Activated CD8-positive, alpha-beta memory T cell treated with anti-CD3 and anti-CD28 coated beads, Interleukin-2, amount 50 U/mL, for 1 hour (primary cell): Measurements from ENCODE around the gene CALHM6.

Experiments
- DNase-seq: peaks from one replicate; pipeline ENCODE4 v3.0.0-alpha.2; 2020; ENCODE audit errors: extremely low read depth

The CALHM6 gene

DNA sequence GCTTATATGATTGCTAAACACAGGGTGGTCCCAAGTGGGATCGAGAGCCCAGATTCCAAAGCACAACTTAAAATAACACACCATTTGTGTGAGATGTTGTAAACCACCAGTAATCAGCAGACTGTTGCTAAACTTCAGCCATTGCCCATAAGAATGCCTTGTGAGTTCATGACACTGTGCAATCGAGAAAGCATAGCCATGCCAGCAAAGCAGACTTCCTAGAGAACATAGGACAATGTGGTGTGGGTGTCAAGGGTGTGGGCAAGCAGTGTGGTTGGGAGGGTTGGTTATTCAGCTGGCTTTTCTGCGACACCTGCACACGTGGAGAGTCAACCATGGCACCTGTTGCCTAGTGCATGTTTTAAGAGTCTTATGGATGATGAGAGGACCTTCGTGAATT lies 16.1 kb upstream of the CALHM6 start:
- no peak for DNase-seq

GRCh38 chr6:116446399-116446798 lies 14.8 kb upstream of the CALHM6 start:
- DNase-seq, result no peak

DNA sequence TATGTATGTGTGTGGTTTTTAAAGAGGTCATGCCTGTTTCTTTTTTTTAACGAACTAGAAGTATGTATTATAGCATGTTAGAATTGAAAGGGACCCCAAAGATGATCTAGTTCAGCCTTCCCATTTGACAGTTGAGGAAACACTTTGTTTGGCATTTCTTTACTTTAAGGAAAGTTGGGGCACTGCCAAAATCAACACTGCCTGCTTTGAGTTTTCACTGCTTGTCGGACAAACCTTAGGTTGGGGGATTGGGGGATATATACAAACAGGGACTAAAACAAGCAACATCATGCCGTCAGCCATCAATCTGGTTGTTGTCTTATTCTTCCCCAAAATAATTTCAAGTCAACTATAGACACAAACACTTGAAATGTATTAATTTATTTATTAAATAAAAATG lies 14.1 kb upstream of the CALHM6 start:
- no peak for DNase-seq

DNA sequence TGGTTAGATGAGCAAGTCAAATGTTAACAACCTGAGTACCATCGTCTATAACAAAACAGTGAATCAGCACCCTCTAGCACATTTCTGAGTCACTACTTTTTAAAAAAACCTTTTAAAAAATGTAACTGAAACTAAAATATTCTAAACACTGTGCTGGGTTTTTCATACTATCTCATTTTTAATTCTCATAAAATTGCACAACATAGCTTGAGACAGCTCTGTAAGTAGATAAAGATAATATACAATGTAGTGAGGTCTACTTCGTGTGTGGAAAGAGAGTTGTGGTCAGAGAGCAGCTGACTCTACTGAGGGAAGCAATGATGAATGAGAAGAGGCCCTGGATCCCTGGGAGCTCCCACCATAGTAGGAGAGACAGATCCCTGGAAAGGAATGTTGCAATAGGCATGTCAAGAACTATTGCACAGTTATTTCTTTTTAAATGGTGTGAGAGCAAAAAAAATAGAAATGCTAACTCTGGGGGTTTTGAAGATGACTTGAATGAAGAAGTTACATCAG lies 13.6 kb upstream of the CALHM6 start:
- no peak for DNase-seq

- DNase-seq, result no peak
Observed at GRCh38 chr6:116449565-116449964, 11.6 kb upstream of the CALHM6 start.

DNA sequence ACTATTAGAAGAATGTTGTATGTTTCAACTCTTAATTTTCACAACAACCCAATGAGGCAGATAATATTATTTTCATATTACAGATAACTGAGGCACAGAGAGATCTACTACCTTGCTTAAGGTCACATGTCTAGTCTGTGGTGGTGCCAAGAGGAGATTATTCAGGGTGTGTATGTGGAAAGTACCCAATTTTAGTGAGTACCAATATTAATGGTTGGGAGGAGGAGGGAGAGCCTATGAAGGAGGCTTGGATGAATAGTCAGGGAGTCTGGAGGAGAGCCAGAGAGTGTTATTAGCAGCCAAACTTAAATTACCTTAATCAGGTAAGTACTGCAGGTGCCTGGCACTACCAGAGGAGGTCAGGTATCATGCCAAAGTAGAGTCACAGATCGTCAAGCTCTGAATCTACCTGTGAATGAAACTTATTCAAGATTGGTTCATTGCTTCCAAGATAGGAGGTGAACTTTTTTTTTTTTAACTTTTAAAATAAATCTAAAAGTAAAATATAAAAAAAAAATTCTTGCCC lies 10.9 kb upstream of the CALHM6 start:
- no peak for DNase-seq

GRCh38 chr6:116450769-116451740 lies 10.1 kb upstream of the CALHM6 start:
- no peak for DNase-seq

DNA sequence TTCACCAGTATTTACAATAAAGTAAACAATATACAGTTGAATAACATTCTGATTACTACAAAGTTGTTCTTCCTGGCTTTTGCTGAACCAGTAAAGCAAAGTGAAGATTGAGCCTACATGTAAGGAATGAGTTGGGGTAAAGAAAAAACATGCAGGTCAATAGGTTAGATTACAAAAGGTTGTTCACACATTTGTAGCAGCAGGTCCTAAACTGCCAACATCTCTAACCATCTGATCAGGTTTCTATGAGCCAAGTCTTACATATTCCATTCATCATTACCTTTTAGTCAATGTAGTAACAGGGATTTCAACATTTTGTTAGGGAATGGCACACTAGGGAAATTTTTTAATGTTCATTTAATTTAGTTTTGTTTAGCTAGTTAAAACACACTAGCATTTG lies 9.3 kb upstream of the CALHM6 start:
- DNase-seq, result no peak

DNA sequence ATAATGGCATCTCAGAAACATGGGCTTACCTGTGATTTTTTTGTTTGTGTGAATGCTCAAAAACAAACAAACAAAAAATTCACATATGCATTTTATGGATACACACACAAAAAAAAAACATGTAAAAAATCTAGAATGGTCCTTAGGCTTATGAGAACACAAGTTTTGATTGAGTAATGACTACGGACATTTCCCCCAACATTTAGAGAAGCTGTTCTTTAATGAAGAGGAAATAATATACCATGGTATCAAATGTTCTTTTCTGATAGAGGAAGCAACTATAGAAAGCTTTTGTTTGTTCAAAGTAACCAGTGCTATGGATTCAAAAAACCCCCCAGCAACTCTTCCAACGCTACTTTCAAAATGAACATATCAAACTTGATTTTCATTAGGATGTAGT lies 8.6 kb upstream of the CALHM6 start:
- DNase-seq, result no peak

DNA sequence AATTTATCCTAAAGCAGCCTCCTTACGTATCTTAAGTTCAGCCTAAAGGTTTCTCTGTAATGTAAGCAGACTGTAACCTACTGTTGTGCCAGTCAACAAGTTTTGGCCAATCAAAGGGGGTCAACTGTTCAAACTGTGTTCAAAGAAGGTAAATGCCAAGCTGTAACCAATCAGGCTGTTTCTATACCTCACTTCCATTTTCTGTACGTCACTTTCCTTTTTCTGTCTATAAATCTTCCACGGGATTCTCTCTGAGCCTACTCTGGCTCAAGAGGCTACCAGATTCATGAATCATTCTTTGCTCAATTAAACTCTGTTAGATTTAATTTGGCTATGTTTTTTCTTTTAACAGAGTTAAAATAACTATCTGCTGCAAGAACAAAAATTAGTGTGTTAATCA lies 5.1 kb upstream of the CALHM6 start:
- no peak for DNase-seq

GRCh38 chr6:116456927-116457326 lies 4.2 kb upstream of the CALHM6 start:
- DNase-seq, result no peak

DNA sequence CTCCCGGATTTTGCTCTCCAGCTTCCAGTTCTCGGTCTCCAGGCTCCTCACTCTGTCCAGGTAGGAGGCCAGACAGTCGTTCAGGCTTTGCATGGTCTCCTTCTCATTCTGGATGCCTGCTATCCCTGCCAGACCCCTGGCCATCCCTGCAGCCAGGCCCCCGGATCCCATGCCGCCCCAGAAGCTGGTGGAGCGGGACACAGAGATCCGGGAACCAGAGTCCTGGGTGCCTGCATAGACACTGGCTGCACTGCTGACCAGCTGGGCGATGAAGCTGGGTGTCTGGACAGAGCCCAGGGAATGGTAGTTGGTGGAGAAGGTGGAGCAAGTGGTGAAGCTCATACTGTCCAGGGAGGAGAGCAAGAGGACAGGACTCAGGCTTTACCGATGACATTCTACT lies 2.9 kb upstream of the CALHM6 start:
- DNase-seq, result no peak

- DNase-seq, result no peak
Observed at GRCh38 chr6:116459927-116460326, 1.2 kb upstream of the CALHM6 start.

DNA sequence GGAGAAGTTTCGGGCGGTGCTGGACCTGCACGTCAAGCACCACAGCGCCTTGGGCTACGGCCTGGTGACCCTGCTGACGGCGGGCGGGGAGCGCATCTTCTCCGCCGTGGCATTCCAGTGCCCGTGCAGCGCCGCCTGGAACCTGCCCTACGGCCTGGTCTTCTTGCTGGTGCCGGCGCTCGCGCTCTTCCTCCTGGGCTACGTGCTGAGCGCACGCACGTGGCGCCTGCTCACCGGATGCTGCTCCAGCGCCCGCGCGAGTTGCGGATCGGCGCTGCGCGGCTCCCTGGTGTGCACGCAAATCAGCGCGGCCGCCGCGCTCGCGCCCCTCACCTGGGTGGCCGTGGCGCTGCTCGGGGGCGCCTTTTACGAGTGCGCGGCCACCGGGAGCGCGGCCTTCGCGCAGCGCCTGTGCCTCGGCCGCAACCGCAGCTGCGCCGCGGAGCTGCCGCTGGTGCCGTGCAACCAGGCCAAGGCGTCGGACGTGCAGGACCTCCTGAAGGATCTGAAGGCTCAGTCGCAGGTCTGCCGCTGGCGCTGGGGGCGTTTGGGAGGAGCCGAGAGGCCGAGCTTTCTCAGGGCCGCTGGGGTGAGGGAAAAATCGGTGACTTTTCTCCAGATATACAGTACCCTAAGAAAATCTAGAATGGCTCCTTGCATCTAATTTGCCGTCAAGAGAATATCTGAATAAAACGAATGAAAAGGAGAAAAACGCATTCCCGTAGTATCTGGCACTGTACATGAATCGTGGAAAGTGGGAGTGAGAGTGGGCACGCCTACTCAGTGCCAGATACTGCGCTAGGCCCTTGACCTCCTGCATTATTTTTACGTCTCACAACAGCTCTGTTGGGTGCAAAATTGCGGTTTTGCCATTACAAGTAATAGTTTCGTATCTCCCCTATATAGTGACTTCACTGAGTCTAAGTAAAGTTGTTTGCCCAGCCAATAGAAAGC lies 1.0 kb downstream of the CALHM6 start:
- no peak for DNase-seq

DNA sequence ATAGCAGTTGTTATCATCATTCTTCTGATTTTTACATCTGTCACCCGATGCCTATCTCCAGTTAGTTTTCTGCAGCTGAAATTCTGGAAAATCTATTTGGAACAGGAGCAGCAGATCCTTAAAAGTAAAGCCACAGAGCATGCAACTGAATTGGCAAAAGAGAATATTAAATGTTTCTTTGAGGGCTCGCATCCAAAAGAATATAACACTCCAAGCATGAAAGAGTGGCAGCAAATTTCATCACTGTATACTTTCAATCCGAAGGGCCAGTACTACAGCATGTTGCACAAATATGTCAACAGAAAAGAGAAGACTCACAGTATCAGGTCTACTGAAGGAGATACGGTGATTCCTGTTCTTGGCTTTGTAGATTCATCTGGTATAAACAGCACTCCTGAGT lies 2.1 kb downstream of the CALHM6 start:
- no peak for DNase-seq

DNA sequence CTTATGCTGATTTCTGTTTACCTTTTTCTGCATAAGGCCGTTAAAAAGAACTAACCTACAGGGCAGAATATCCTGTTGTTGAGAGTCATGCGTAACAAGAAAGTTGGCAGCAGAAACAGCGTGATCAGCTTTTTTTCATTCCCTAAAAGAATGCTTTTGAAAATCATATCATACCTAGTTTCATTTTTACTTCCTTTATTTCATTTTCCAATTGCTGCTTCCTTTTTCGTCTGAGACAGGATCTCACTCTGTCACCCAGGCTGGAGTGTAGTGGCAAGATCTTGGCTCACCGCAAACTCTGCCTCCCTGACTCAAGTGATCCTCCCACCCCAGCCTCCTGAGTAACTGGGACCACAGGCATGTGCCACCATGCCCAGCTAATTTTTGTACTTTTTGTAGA lies 4.1 kb downstream of the CALHM6 start:
- no peak for DNase-seq

GRCh38 chr6:116467096-116467495 lies 5.9 kb downstream of the CALHM6 start:
- DNase-seq, result no peak

DNA sequence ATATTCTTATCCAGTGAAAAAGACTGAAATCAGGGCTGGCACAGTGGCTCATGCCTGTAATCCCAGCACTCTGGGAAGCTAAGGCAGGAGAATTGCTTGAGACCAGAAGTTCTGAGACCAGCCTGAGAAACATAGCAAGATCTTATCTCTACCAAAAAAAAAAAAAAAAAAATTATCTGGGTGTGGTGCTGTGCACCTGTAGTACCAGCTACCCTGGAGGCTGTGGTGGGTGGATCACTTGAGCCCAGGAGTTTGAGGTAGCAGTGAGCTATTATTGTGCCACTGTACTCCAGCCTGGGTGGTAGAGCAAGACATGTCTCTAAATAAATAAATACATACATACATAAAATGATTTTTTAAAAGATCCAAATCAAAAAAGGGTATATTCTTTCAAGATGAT lies 6.3 kb downstream of the CALHM6 start:
- DNase-seq, result no peak

DNA sequence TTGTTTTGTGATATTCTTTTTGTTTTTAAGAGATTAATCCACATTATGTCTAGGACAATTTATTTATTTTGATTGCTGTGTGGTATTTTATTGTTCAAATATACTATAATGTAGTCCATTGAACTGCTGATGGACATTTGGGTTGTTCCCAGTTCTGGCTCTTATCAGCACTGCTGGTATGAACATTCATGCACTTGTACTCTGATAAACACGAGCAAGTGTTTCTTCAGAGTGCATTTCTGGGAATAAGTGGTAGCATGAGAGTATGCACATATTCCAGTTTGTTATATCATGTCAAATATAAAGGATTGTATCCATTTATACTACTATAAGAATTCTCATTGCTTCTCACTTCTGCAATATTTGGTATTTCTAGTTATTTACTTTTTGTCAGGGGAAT lies 7.1 kb downstream of the CALHM6 start:
- no peak for DNase-seq

- no peak for DNase-seq
Observed at GRCh38 chr6:116471531-116471930, 10.4 kb downstream of the CALHM6 start.

DNA sequence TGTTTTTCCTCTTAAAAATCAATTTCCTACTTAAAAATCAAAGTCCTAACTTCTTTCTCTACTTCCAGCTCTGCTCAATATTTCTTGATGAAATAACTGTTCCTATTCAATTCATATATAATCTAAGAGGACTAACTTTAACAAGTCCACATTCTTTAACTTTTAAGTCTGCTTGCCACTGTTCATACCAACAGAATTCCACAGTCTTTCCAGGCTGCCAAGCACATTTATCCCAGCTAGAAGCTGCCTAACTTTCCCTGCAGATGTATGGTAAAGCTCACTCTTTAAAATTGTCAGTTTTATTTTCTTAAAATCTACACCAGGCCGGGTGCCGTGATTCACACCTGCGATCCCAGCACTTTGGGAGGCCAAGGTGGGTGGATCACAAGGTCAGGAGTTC lies 11.5 kb downstream of the CALHM6 start:
- no peak for DNase-seq

DNA sequence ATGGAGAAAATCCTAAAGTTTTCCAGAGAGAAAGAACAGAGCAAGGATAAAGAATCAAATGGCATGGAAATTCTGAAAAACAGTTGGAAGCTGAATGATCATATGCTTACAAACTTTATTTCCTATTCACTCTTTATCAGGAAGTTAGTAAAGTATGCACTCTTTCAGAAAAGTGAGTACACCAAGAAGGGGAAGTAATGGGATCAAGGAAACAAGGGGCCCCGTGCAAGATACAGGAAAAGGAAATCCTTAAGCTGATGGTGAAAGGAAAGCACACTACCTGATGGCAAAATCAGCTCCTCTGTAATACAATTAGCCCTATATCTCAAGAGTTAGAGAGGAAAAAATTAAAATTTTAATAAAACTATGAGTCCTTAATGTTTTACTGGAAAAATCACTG lies 14.0 kb downstream of the CALHM6 start:
- no peak for DNase-seq
